GM19043 (cell line): ENCODE data around the gene MMP2.
A peak's percentile ranks its signal among the peaks of the same experiment; 100 is the strongest.

Source experiments
- ATAC-seq: cut with Tn5 transposase; IDR thresholded peaks from one replicate; pipeline ENCODE4 v1.9.1; 2021; ENCODE audit warnings: low read depth; ENCODE audit not compliant: unreplicated experiment

Gene MMP2

DNA sequence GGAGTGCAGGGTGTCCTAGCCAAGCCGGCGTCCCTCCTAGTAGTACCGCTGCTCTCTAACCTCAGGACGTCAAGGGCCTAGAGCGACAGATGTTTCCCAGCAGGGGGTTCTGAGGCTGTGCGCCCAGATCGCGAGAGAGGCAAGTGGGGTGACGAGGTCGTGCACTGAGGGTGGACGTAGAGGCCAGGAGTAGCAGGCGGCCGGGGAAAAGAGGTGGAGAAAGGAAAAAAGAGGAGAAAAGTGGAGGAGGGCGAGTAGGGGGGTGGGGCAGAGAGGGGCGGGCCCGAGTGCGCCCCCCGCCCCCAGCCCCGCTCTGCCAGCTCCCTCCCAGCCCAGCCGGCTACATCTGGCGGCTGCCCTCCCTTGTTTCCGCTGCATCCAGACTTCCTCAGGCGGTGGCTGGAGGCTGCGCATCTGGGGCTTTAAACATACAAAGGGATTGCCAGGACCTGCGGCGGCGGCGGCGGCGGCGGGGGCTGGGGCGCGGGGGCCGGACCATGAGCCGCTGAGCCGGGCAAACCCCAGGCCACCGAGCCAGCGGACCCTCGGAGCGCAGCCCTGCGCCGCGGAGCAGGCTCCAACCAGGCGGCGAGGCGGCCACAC is at the start of gene MMP2:
MMP2 (plus strand) TSS at position 372 of the 603 bp plus-strand sequence. CDS start 282 bp downstream, outside the sequence.
- ATAC-seq, result no peak

DNA sequence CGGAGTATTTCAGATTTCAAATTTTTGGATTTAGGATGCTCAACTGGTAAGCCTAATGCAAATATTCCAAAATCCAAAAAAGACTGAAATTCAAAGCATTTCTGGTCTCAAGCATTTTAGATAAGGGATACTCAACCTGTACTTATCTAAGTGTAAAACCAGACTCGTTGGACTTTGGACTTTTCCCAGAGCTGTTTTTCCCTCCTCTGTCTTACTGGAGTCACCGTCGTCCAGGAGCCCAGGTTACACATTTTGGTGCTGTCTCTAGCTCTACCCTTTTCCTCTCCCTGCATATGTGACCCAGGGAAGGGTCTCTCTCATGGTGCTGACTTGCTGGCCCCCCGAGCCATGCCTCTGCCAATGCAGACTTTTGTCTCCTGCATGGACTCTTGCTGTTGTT is 46.0 kb upstream of the MMP2 start:
- ATAC-seq, result no peak

GRCh38 chr16:55433535-55433934 is 45.5 kb upstream of the MMP2 start:
- ATAC-seq, result no peak

DNA sequence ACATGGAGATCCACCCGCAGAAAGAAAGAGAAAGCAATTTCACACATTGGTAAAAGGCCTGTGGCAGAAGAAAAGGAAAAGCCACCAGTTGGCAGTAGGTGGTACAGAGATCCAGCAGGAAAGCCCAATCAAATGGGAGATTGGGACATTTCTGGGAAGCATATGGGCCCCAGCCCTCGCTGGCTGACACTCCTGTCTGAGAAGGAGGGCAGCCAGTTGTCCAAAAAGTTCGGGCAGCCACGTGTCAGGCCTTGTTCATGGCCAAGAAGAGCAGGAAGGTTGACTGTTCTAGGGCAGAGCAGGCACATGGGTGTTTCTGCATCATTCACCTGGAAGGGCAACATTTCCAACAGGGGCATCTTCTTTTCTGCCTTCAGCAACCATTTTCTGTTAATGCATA is 45.0 kb upstream of the MMP2 start:
- no peak for ATAC-seq

- ATAC-seq, result no peak
Observed at GRCh38 chr16:55435387-55435786, 43.6 kb upstream of the MMP2 start.

DNA sequence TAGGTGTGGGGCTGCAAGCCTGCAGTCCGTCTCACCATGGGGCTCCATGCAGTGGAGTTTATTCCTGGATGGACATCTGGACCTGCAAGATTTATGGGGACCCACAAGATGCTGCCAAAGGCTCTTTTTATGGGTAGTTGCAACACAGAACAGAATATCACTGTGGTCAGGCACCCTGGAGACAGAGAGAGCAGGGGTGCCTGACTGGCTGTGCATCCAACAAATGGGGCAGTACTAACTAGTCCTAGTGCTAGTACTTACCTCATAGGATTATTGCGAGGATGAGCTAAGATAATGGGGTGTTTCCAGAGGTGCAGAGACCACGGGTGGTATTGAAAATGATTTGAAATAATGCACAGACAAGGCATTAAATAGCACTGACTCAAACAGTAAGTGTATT is 42.4 kb upstream of the MMP2 start:
- ATAC-seq, result no peak

GRCh38 chr16:55437625-55438024 is 41.4 kb upstream of the MMP2 start:
- no peak for ATAC-seq

DNA sequence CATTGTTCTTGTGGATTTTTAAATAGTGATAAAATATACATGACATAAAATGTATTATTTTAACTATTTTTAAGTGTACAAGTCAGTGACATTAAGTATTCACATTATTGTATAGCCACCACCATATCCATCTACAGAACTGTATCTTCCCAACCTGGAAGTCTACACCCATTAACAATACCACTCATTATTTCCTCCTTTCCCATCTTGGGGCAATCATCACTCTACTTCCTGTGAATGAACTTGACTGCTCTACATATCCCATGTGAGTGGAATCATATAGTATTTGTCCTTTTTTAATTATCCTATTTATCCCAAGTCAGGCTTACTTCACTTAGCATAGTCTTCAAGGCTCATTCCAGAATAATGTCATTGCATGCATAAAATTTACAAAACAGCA is 40.7 kb upstream of the MMP2 start:
- no peak for ATAC-seq

DNA sequence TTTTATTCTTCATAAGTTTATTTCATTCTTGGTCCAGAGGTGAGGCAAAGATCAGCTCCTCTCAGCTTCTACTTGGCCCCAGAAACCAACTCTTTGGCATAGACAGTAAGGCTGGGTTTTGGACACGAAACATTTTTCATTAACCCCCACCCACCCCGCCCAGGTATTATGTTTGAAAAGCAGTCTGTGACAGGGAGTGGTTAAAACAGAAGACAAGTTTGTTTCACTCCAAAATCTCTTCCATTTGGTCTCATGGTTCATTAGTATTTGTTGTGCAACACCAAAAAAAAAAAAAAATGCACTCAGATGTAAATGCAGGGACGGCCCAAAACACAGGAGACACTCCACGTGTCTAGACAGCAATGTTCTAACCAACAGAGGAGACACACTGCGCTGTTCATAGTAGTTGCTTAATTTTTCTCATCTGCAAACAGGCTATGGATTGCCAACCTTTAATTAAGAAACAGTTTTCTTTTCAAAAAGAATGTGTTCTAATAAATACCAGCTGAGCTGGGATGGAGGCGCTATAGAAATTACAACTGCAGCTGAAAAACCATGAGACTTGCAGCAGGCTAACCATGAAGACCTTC is 39.8 kb upstream of the MMP2 start:
- ATAC-seq, result no peak

- no peak for ATAC-seq
Observed at GRCh38 chr16:55443434-55444346, 35.3 kb upstream of the MMP2 start.

- ATAC-seq, result no peak
Observed at GRCh38 chr16:55444754-55445485, 34.1 kb upstream of the MMP2 start.

GRCh38 chr16:55447231-55447630 is 31.8 kb upstream of the MMP2 start:
- ATAC-seq, result no peak

GRCh38 chr16:55452996-55453395 is 26.0 kb upstream of the MMP2 start:
- ATAC-seq, result no peak

DNA sequence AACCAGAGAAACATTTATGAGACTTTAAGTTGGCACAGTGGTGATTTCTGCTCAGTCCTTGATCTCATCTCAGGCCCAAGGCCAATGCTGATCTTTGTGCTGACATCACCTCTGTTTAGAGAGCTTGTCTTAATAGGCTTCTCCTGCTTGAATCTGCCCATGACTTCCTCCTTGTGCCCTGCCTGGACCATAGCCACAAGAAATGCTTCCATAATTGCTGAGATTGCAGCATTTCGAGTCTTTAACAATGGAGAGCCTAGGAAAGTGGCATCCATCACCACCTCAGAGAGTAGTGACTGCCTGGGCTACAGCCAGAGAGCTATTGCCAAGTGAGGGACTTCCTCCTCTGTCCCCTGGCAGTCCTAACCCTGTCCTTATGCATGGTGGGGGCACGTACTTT is 25.1 kb upstream of the MMP2 start:
- ATAC-seq, result no peak

DNA sequence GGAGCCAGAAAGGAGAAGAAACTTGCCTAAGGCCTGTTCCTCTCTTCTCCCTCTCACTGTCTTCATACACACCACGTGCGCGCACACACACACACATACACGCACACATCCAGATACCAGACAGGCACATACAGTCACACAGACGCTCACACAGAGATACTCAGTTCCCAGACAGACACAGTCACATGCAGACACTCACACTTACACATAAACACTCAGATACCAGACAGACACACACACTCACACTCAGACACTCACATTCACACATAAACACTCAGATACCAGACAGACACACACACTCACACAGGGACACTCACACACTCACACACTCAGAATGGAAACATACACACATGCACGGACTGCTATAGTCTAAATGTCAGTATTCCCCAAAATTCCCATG is 24.1 kb upstream of the MMP2 start:
- no peak for ATAC-seq

DNA sequence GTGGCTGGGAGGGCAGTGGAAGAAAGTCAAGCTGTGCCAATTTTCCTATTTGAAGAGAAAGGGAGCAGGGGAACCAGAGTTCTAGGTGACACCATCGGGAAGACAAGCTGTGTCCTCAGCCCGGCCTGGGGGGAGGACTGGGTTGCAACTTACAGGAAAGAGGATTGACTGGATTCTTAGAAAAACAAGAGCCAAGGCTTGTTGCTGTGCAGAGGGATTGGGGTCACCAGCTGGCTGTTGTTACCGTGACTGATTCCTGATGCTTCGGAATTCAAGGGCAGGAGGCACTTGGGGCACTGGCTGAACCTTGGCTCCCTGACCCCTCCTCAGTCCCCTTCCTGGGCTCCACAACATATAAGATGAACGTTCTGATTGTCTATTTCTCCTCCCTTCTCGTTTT is 16.8 kb upstream of the MMP2 start:
- no peak for ATAC-seq

DNA sequence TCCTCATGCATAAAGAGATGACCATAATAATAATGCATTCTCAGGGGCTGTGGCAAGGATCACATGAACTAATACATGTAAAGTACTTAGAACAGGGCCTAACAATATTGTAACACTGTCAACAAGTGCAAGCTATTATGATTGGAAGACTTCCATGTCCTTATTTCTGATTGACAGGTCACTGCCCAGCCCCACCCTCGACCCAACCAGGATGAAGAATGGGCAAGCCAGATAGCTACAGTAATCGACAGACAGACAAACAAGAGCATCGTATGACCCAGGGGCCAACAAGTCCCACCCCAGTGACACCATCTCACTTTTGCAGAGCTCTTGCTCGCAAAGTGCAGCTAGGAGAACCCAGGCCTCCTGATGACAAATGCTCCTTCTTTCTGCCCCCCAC is 14.6 kb upstream of the MMP2 start:
- no peak for ATAC-seq

- peak; percentile 97 for ATAC-seq
Observed at GRCh38 chr16:55465077-55465896, 13.7 kb upstream of the MMP2 start.

DNA sequence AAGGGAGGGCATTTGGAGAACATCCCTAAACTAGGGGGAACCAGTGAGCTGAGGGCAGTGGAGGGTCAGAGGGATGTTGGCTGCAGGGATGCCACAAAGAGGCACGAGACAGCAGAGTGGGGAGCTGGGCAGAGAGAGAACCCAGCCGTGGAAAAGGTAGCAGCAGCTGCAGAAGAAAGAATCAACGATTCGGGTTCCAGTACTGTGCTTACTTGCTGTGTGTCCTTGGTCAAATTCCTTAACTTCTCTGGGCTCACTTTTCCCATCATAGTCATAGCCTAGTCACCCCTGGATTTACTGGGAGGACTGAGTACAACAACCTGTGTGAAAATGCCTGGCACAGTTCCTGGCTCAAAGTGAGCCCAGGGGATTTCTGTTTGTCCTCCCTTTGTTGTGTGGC is 12.8 kb upstream of the MMP2 start:
- ATAC-seq, result no peak

DNA sequence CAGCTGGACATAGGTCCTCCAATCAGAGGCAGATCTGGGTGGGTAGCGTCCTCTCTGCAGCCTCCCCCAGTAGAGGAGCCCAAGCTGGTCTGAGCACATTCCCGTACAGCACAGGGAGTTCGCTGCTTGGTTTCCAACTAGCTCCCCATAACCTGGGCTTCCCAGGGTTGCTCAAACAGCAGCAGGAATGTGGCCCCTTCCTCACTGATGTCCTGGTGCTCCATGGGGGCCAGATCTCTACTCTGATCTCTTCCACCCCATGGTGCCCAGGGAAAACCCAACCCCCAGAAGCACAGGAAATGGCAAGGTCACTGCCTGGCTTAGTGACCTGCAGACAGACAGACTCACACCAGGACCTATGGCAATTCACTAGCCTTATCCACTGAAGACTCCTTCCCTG is 11.1 kb upstream of the MMP2 start:
- no peak for ATAC-seq
